Upper lobe of right lung (tissue), 1 donor: ENCODE results near the gene DCST2. TPM values are rescaled to one million over a fixed set of nuclear protein-coding genes. Genes with fewer than 3 reads are reported as not detected.

ENCODE experiments used
- ATAC-seq: fragments of 200-7000 bp; cut with Tn5 transposase; one replicate; pipeline ENCODE4 v1.9.1; 2020; ENCODE audit warnings: mild to moderate bottlenecking, moderate library complexity
- DNase-seq: peaks from one replicate; pipeline ENCODE4 v3.0.0-alpha.2; 2020
- H3K27ac ChIP-seq: fragments of 200-600 bp; one replicate; pipeline ENCODE4 v1.8.0; 2022
- H3K27me3 ChIP-seq: fragments of 200-600 bp; one replicate; pipeline ENCODE4 v1.8.0; 2022; ENCODE audit warnings: mild to moderate bottlenecking
- H3K36me3 ChIP-seq: fragments of 200-600 bp; one replicate; pipeline ENCODE4 v1.8.0; 2022
- H3K4me1 ChIP-seq: fragments of 200-600 bp; one replicate; pipeline ENCODE4 v1.8.0; 2022
- H3K4me3 ChIP-seq: fragments of 200-600 bp; one replicate; pipeline ENCODE4 v1.8.0; 2022; ENCODE audit warnings: mild to moderate bottlenecking
- H3K9me3 ChIP-seq: fragments of 200-600 bp; one replicate; pipeline ENCODE4 v1.8.0; 2022
- intact Hi-C: fragments of 100-400 bp; cut with DNase I; formaldehyde crosslinking; loops from one replicate; pipeline ENCODE4 v1.11.0; 2022
- total RNA-seq: library from RNA; stranded (reverse); fragmentation: NEBNext Ultra II Directional; extraction: Animal tissue kit (Norgen Biotek cat#: 25700); gene quantifications from one replicate; pipeline ENCODE4 v1.2.1, GENCODE V29; 2021
- TF ChIP-seq, protein P1 (sequence below): fragments of 200-600 bp; IDR thresholded peaks from one replicate; pipeline ENCODE4 v1.8.0; 2022; ENCODE audit warnings: antibody characterized with exemption
- donor health status: DM: no; HTN: yes; CAD: no; lungs with severe emphysema.

Gene DCST2
- total RNA-seq, 1 donor from 2014 or later: 1.5 TPM

DNA sequence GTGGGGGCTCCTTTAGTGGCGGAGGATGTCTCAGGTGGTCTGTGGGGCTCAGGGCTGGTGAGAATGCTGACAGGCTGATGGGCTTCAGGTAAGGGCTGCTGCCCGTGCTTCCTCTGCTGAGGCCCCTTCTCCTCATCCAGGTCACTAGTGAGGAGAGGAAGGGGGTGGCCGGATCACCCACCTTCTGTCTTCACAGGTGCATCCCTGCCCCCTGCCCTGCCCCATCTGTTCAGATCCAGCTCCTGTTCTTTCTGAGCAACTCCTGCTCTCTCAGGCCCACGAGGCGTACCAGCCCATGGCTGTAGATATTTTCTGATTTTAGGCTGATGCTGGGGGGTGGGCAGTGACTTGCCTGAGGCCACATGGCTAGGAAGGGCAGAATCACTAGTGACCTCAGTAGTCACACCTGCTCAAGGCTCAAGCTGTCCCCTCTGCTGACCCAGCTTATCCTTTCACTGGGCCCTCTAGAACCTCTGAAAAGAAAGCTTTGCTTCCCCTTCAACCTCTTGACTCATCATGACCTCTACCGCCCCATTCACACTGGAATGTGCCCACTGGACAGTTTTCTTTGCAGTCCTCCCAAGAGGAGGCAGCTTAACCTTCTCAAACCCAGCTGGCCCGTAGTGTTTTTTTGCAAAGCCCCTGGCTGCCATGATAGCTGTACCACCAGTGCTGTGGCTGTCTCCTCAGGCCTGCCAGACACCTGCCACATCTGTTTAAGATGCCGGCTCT, 14.8 kb downstream of the DCST2 start:
- peaks cover 28% of the 10 kb centered on the region for H3K36me3 ChIP-seq
- H3K4me1 ChIP-seq: peaks cover 29% of the 10 kb centered on the region
- ATAC-seq (no peak), DNase-seq (no peak)
- H3K27me3 ChIP-seq: no peaks in the 10 kb centered on the region
- TF ChIP-seq, protein P1, sequence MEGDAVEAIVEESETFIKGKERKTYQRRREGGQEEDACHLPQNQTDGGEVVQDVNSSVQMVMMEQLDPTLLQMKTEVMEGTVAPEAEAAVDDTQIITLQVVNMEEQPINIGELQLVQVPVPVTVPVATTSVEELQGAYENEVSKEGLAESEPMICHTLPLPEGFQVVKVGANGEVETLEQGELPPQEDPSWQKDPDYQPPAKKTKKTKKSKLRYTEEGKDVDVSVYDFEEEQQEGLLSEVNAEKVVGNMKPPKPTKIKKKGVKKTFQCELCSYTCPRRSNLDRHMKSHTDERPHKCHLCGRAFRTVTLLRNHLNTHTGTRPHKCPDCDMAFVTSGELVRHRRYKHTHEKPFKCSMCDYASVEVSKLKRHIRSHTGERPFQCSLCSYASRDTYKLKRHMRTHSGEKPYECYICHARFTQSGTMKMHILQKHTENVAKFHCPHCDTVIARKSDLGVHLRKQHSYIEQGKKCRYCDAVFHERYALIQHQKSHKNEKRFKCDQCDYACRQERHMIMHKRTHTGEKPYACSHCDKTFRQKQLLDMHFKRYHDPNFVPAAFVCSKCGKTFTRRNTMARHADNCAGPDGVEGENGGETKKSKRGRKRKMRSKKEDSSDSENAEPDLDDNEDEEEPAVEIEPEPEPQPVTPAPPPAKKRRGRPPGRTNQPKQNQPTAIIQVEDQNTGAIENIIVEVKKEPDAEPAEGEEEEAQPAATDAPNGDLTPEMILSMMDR: no peak
- intact Hi-C loops: no loop called here
- no peaks in the 10 kb centered on the region for H3K9me3 ChIP-seq
- no peak overlapping the region for H3K27ac ChIP-seq
- H3K4me3 ChIP-seq: no peak overlapping the region

DNA sequence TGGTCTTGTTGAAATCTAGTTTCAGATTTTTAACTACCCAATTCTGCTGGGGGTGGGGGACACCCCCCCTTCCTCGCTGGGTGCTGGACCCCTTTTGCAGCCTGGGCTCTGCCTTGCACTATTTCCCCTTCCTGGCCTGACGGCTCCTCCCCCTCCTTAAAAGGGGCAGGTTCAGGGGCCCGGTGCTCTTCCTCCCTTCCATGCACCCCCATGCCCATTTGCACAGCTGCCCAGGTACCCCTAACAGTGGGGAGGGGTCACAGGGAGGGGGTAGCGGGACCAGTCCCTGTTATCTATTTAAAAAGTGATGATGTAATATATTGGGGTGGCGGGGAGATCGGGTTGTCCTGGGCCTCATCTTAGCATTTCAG, 15.7 kb downstream of the DCST2 start:
- Histone ChIP-seq H3K4me3 (peak overlapping the region; percentile 47), H3K27me3 (no peaks in the 10 kb centered on the region), H3K36me3 (peaks cover 28% of the 10 kb centered on the region), H3K27ac (peak overlapping the region; percentile 76), H3K4me1 (peaks cover 34% of the 10 kb centered on the region), H3K9me3 (no peaks in the 10 kb centered on the region)
- TF ChIP-seq, protein P1: no peak
- intact Hi-C loops: no loop called here
- DNase-seq: no peak
- ATAC-seq: no peak

DNA sequence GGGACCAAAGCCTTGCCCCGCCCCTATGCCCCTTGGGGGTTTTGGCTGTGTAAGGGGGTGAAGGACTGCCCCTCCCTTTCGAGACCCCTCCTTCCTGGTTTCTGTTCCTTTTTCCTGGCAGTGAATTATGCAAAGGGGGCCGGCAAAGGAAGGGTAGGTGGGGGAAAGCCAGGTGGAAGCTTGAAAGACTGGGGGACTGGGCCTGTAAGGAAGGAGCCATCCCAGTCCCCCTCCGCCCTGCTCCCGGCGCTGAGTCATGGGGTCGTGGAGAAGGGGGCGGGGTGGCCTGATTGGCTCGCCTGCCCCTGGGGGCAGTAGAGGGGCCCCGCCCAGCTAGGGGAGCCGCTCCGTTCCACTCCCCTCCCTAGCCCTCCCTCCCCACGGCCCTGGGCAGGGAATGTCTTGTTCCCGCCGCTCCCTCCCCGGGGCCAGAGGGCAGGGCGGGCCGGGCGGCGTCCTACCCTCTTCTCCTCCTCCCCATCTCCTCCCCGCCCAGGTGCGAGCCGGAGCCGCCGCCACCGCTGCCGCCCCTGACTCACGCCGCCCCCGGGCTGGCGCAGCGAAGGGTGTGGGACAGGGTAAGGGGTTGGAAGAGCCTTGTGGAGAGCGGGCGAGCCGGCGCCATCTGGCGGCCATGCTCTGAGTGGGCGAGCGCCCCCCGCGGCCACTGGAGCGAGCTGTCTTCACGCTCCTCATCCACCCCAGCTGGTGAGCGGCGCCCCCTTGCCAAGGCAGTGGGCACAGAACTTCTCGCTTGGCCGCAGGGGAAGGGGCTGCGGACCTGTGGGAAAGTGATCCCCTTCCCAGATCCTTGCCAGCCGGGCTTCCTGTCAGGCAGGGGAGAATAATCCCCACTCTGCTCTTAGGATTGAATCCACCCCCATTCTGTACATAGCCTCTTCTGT, 16.3 kb downstream of the DCST2 start:
- TF ChIP-seq, protein P1: peak; percentile 98
- ATAC-seq (peak; percentile 94), DNase-seq (peak; percentile 96)
- Histone ChIP-seq H3K36me3 (peaks cover 28% of the 10 kb centered on the region), H3K4me1 (peaks cover 41% of the 10 kb centered on the region), H3K4me3 (peak overlapping the region; percentile 47), H3K27me3 (no peaks in the 10 kb centered on the region), H3K27ac (peak overlapping the region; percentile 76), H3K9me3 (no peaks in the 10 kb centered on the region)
- intact Hi-C loops: no loop called here

DNA sequence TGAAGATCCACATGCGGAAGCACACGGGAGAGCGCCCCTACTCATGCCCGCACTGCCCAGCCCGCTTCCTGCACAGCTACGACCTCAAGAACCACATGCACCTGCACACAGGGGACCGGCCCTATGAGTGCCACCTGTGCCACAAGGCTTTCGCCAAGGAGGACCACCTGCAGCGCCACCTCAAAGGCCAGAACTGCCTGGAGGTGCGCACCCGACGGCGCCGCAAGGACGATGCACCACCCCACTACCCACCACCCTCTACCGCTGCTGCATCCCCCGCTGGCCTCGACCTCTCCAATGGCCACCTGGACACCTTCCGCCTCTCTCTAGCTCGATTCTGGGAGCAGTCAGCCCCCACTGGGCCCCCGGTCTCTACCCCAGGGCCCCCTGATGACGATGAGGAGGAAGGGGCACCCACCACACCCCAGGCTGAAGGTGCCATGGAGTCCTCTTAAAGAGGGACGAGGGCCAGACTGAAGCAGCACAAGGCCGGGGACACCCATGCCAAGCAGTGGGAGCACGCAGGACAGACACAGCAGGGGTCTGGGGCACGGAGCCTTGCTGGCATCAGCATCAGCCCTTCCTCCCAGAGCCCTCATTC, 17.2 kb downstream of the DCST2 start:
- Histone ChIP-seq H3K27ac (peak overlapping the region; percentile 76), H3K4me3 (no peak overlapping the region), H3K4me1 (peaks cover 50% of the 10 kb centered on the region), H3K9me3 (no peaks in the 10 kb centered on the region), H3K36me3 (peaks cover 28% of the 10 kb centered on the region), H3K27me3 (no peaks in the 10 kb centered on the region)
- no peak for ATAC-seq
- intact Hi-C loops: no loop called here
- TF ChIP-seq, protein P1: no peak
- no peak for DNase-seq

DNA sequence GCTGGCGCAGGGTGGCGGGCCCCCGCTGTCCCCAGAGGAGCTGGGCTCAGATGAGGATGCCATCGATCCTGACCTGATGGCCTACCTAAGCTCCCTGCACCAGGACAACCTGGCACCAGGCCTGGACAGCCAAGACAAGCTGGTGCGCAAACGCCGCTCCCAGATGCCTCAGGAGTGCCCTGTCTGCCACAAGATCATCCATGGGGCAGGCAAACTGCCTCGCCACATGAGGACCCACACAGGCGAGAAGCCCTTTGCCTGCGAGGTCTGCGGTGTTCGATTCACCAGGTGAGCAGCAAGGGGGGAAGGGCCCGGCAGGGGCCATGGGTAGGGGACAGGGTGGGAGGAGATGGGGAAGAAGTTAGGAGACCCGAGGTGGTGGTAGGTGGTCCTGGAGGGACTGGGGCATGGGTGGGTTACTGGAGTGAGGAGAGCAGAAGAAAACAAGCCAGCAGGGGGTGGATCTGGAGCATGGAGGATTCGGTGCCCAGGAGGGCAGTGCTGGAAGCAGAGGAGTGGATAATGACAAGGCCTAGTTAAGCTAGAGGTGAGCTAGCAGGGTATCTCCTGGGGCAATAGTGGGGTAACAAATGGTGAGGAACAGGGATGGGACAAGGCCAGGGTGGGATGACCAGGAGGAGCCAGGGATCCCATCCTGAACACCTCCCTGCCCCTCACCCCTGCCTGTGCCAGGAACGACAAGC, 17.9 kb downstream of the DCST2 start:
- TF ChIP-seq, protein P1: no peak
- intact Hi-C loops: no loop called here
- Histone ChIP-seq H3K27me3 (no peaks in the 10 kb centered on the region), H3K36me3 (peaks cover 28% of the 10 kb centered on the region), H3K9me3 (no peaks in the 10 kb centered on the region), H3K4me1 (peaks cover 57% of the 10 kb centered on the region), H3K4me3 (no peak overlapping the region), H3K27ac (no peak overlapping the region)
- DNase-seq (no peak), ATAC-seq (no peak)
